ENCODE results near the gene ARID4B.
"Not testable (repeated sequence)": the region's sequence is repeated elsewhere in the genome, so short reads cannot be mapped to it uniquely, and the experiment has no call there.

Gene ARID4B

GRCh38 chr1:235295902-235296350 lies 32.1 kb downstream of the ARID4B start:
- no peak for DNase-seq

GRCh38 chr1:235293322-235293942 lies 34.5 kb downstream of the ARID4B start:
- DNase-seq = no peak

- DNase-seq = no peak
These were observed 35.2 kb downstream of the ARID4B start for GRCh38 chr1:235292790-235293189.

GRCh38 chr1:235291599-235292091 lies 36.3 kb downstream of the ARID4B start:
- DNase-seq = no peak

- no peak for DNase-seq
These were observed 37.1 kb downstream of the ARID4B start for GRCh38 chr1:235290740-235291502.

GRCh38 chr1:235289859-235290739 lies 37.9 kb downstream of the ARID4B start:
- DNase-seq = no peak

- DNase-seq = no peak
These were observed 40.6 kb downstream of the ARID4B start for GRCh38 chr1:235287208-235287882.

GRCh38 chr1:235286667-235287066 lies 41.3 kb downstream of the ARID4B start:
- DNase-seq = no peak

- DNase-seq = no peak
These were observed 43.7 kb downstream of the ARID4B start for GRCh38 chr1:235284231-235284769.

- not testable (repeated sequence) for DNase-seq
These were observed 44.3 kb downstream of the ARID4B start for GRCh38 chr1:235283636-235284035.

GRCh38 chr1:235280467-235280866 lies 47.5 kb downstream of the ARID4B start:
- no peak for DNase-seq

GRCh38 chr1:235279694-235280093 lies 48.3 kb downstream of the ARID4B start:
- DNase-seq = no peak

GRCh38 chr1:235278915-235279292 lies 49.1 kb downstream of the ARID4B start:
- no peak for DNase-seq

- DNase-seq = no peak
These were observed 49.6 kb downstream of the ARID4B start for GRCh38 chr1:235278233-235278914.

- DNase-seq = no peak
These were observed 50.3 kb downstream of the ARID4B start for GRCh38 chr1:235277709-235278108.

- no peak for DNase-seq
These were observed 52.1 kb downstream of the ARID4B start for GRCh38 chr1:235275836-235276235.

- no peak for DNase-seq
These were observed 52.8 kb downstream of the ARID4B start for GRCh38 chr1:235275223-235275622.

GRCh38 chr1:235272851-235273250 lies 55.1 kb downstream of the ARID4B start:
- no peak for DNase-seq

- no peak for DNase-seq
These were observed 57.4 kb downstream of the ARID4B start for GRCh38 chr1:235270625-235271024.

GRCh38 chr1:235269990-235270389 lies 58.0 kb downstream of the ARID4B start:
- DNase-seq = not testable (repeated sequence)

- DNase-seq = no peak
These were observed 59.4 kb downstream of the ARID4B start for GRCh38 chr1:235268379-235269125.

All from activated CD4-positive, CD25-positive, alpha-beta regulatory T cell (primary cell).